Measurements from ENCODE around the gene SMIM24.
"Not testable (repeated sequence)": the region's sequence is repeated elsewhere in the genome, so short reads cannot be mapped to it uniquely, and the experiment has no call there.

SMIM24 gene

DNA sequence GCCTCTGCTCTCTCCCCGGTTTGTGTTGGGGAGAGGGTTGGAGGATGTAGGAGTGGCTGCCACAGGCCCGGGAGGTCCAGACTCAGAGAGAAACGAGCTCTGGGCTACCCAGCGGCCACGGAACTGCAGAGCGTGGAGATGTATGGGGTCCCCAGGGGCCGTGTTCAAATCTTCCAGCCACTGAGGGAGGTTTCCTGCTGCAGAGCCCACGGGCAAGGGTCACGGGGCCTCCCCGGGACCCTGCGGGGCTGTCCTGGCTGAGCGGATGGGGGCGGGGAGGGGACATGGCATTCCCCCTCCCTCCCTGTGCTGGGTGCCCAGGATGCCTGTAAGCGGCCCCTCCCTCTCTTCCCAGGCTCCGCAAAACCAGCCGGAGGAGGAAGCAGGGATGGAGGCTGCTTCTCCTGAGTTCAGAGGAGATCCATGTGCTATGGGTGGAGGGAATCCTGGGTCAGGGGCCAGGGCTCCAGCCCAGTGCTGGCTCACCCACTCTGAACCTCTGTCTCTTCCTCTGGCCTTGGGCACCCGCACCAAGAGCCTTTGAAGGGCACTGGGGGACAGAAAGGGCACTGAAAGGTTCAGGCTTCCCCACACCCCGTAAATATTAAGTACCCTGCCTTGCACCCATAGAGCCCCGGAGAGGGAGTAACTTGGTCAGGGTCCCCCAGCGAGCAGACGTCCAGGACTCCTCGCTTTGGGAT is 22.6 kb downstream of the SMIM24 start:
- no peak for DNase-seq (ENCODE audit: extremely low read depth in 1 of 2, low read depth in 1 of 2)

DNA sequence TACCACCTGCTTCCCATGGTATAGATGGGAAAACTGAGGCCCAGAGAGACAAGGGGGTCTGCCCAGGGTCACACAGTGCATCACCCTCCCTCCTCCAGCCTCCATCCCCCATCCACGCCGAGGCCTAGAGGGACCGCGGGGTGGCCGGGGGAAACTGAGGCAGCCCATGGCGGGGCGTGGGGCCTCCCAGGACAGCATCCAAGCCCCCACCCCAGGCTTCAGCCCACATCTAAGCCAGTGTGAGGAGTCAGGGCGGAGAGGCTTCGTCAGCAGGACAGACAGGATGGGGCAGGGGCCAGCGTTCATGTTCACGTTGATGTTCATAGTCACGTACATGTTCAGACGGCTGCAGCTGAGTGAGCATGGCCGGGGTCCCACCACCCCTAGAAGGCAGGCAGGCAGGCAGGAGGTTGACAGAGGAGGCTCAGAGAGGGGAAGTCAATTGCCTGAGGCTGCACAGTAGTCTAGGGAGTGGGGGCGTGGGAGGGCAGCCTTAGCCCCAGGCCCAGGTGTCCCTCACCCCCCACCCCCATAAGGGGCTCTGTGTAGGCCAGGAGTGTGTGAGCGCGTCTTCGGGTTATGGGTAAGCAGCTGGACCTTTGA is 23.3 kb downstream of the SMIM24 start:
- DNase-seq (ENCODE audit: extremely low read depth in 1 of 2, low read depth in 1 of 2) = no peak

DNA sequence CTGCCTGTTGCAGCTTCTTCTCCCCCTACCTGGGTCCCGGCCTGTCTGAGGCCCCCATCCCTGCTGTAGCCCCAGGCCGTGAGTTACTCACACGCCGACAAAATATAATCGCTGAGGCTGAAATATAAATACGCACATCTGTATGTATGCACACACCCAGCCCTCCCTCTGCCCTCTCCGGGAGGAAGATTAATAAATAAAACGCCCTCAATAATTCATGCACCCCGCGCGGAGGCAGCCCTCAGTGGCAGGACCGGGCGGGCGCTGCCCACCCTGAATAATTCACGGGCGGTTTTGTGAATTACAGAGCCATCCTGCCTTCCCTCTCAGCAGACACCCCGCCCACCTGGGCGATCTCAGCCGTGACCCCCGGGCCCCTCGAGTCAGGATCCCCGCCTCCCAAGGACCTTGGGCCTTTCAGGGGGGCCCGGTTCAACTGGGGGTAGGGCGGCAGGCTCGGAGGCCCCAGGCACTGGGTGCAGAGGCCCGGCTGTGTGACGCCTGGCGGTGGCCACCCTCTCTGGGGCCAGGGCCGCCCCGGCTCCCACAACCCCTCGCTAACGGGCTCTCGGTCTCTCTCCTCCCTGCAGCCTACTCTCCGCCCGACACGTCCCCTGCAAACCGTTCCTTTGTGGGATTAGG is 24.2 kb downstream of the SMIM24 start:
- no peak for DNase-seq (ENCODE audit: extremely low read depth in 1 of 2, low read depth in 1 of 2)

DNA sequence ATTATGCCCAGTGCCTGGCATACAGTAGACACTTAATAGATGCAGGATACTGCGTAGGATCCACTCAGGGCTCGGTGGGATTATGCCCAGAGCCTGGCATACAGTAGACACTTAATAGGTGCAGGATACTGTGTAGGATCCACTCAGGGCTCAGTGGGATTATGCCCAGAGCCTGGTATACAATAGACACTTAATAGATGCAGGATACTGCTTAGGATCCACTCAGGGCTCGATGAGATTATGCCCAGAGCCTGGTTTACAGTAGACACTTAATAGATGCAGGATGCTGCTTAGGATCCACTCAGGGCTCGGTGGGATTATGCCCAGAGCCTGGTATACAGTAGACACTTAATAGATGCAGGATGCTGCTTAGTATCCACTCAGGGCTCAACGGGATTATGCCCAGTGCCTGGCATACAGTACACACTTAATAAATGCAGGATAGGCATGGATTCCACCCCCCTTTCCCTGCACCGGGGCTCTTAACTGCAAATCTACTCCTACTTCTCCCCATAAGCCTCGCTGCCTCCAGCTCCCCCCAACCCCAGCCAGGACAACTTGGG is 24.9 kb downstream of the SMIM24 start:
- DNase-seq (ENCODE audit: extremely low read depth in 1 of 2, low read depth in 1 of 2) = no peak

DNA sequence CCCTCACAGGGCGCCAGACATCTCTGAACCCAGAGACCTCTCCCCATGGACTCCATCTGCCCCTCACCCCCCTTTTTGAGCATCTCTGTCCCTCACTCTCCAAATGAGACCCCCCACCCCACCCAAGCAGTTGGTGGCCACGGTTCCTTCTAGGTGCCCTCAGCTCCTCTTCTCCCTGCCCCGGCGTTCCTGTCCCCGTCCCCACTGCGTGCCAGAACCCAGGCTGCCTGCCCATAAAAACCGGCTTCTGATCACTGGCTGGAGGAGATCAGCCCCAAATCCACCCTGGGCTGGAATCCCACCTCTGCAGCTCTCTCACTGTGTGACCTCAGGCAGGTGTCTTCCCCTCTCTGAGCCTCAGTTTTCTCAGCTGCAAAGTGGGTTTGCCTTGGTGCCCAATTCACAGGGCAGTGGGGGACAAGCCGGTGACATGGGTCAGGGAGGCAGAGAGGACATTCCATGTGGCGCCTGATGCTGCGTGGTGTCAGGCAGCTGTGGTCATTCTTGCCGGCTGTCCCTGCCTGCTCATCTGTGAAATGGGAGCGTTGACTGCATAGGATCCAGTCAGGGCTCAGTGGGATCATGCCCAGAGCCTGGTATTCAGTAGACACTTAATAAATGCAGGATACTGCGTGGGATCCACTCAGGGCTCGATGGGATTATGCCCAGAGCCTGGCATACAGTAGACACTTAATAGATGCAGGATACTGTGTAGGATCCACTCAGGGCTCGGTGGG is 25.5 kb downstream of the SMIM24 start:
- no peak for DNase-seq (ENCODE audit: extremely low read depth in 1 of 2, low read depth in 1 of 2)

DNA sequence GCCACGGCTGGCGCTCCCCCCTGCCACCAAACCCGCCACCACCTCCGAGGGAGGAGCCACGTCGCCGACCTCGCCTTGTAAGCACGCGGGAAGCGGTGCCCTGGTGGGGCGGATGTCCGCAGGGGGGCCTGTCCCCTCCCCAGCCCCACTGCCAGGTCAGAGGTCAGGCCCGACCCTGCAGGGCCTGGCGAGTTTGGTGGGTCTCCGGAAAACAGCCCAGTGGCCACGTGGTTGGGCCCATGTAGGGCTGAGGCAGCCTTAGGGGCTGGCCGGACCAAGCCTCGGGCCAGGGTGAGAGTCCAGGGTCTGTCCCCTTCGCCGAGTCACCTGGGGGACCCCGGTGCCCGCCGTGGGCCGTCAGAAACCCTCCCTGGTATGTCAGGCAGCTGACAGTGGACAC is 26.5 kb downstream of the SMIM24 start:
- DNase-seq (ENCODE audit: extremely low read depth in 1 of 2, low read depth in 1 of 2) = no peak

DNA sequence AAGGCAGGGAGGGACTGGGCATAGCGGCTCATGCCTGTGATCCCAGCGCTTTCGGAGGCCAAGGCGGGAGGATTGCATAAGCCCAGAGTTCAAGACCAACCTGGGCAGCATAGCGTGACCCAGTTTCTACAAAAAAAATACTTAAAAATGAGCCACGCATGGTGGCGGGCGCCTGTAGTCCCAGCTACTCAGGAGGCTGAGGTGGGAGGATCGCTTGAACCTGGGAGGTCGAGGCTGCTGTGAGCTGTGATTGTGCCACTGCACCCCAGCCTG is 27.4 kb downstream of the SMIM24 start:
- not testable (repeated sequence) for DNase-seq (ENCODE audit: extremely low read depth in 1 of 2, low read depth in 1 of 2)

DNA sequence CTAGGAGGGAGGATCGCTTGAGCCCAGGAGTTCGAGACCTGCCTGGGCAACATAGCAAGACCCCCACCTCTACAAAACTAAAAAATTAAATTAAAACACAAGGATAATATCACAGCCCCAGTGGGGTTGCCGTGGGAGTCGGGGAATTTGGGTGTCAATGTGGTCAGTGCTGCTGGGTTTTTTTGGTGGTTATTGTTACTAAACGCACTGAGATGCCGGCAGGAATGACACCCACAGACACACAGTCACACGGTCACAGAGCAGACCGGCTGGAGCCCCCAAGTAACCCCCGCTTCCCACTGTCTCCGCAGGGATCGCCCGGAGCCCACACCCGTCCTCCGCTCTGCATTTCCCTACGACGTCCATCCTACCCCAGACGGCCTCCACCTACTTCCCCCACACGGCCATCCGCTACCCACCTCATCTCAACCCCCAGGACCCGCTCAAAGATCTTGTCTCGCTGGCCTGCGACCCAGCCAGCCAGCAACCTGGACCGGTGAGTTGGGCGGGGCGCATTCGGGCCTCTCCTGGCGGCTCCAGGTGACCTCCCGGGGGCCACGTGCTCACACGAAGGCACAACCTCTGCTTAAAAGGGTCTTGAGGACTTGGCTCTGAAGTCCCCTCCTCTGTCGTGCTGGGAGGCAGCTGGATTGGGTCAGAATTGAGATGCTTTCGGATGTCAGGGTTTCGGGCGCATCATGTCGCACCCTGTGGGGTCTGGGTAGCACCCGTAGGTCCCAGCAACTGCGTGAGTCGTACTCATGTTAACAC is 28.0 kb downstream of the SMIM24 start:
- no peak for DNase-seq (ENCODE audit: extremely low read depth in 1 of 2, low read depth in 1 of 2)

DNA sequence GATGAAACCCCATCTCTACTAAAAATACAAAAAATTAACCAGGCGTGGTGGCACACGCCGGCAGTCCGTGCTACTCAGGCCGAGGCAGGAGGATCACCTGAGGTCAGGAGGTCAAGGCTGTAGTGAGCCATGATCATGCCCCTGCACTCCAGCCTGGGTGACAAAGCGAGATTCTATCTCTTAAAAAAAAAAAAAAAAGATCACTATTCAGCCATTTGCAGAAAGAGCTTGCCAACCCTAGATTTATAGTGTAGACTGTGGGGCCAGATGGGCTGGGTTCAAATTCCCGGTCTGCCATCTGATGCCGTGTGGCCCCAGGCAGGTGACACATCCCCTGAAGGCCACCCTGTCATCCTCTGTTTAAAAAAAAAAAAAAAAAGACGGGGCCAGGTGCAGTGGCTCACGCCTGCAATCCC is 28.9 kb downstream of the SMIM24 start:
- DNase-seq (ENCODE audit: extremely low read depth in 1 of 2, low read depth in 1 of 2) = no peak

DNA sequence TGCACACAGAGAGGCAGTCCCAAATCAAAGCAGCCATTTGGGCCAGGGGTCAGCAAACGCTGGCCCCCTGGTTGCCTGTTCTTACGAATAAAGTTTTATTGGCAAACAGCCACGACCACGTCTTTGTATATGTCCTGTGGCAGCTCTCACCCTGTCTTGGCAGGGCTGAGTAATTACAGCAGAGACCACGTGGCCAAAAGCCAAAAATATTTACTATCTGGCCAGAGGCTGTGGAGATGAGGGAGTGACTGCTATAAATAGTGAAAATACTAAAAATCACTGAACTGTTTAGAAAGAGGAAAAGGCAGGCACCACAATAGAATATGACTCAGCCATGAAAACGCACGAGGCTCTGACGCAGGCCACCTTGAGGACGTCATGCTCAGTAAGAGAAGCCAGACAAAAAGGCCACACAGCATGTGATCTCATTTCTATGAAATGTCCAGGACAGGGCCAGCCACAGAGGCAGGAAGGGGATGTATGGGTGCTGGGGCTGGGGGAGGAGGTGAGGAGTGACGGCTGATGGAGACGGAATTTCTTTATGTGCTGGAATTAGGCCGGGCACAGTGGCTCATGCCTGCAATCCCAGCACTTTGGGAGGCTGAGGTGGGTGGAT is 29.4 kb downstream of the SMIM24 start:
- DNase-seq (ENCODE audit: extremely low read depth in 1 of 2, low read depth in 1 of 2) = no peak

DNA sequence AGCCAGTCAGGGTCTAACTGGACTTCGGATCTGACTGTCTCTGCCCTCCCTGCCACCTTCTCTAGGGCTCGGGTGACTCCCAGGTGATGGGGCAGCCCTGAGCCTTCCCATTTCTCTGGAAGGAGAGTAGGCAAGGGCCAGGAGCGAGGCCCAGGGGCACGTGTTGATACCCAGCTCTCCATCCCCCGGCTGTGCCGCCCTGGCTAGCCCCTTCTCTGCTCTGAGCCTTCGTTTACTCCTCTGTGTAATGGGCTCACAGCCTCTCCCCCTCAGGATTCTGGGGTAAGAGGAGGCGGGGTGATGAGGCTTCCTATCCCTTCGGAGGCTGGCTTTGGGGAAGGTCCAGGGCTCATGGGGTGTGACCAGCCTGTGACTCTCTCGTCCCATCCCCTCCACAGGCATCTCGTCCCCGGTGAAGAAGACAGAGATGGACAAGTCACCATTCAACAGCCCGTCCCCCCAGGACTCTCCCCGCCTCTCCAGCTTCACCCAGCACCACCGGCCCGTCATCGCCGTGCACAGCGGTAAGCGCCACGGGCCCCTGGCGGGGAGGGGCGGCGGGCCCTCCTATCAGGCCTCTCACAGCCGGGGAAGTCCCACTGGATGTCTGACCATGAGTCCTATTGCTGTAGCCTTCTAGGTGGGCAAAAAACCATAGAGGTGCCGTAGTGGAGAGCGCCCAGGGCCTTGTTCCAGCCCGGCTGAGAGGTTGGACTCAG is 31.6 kb downstream of the SMIM24 start:
- DNase-seq (ENCODE audit: extremely low read depth in 1 of 2, low read depth in 1 of 2) = no peak

DNA sequence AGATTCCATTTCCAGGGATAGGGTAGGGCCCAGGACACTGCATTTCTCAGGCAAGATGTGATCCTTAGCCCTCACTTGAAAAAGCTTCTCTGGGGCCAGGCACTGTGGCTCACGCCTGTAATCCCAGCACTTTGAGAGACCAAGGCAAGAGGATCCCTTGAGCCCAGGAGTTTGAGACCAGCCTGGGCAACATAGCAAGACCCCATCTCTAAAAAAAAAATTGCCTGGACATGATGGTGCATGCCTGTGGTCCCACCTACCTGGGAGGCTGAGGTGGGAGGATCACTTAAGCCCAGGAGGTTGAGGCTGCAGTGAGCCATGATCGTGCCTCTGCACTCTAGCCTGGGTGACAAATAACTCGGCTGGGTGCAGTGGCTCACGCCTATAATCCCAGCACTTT is 33.7 kb downstream of the SMIM24 start:
- DNase-seq (ENCODE audit: extremely low read depth in 1 of 2, low read depth in 1 of 2) = not testable (repeated sequence)

DNA sequence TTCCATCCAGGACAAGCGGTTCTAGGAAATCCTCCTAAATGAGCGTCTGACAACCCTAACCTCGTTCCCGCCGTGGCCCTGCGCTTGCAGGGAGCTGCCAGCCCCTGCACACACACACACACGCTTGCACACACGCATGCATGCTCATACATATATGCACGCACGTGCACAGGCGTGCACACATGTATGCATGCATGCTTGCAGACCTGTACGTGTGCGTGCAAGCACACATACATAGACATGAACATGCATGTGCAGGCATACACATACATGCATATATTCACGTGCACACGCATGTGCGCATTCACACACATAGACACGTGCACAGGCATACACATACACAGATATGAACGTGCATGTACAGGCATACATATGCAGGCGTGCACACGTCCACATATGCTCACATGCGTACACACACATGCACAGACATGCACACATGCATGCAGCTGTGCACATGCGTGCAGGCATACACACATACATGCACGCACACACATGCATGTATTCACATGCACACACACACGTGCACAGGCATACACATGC is 35.6 kb downstream of the SMIM24 start:
- no peak for DNase-seq (ENCODE audit: extremely low read depth in 1 of 2, low read depth in 1 of 2)

DNA sequence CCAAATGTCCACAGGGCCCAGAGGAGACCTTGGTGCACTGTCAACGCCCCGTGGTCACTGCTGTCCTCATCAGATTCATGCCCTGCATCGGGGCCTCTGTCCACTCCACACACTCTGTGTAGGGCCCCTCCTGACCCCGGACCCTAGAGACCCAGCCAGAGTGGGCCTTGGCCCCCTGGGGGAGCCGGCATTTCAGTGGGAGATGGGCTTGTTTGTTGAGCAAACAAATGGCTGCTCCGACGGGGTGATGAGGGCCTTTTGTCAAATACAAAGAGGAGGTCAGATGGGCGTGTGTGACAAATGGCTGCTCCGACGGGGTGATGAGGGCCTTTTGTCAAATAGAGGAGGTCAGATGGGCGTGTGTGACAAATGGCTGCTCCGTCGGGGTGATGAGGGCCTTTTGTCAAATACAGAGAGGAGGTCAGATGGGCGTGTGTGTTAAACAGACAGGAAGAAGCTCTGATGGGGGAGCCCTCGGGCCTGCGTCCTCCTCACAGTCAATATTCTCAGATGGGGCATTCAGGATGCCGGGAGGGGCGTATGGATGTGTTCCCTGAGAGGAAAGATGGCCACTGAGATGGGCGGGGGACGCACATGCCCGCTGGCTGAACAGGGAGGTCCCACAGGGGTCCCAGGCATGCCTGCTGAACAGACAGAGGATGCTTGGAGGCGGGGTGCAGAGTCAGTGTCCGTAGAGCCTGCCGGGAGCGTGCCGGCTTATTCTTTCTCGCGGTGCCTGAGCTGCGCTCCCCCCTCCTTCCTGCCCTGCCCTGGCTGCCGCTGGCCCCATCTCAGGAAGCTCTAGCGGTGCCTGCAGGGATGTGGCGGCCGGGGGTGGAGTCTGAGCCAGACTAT is 36.3 kb downstream of the SMIM24 start:
- DNase-seq (ENCODE audit: extremely low read depth in 1 of 2, low read depth in 1 of 2) = no peak

DNA sequence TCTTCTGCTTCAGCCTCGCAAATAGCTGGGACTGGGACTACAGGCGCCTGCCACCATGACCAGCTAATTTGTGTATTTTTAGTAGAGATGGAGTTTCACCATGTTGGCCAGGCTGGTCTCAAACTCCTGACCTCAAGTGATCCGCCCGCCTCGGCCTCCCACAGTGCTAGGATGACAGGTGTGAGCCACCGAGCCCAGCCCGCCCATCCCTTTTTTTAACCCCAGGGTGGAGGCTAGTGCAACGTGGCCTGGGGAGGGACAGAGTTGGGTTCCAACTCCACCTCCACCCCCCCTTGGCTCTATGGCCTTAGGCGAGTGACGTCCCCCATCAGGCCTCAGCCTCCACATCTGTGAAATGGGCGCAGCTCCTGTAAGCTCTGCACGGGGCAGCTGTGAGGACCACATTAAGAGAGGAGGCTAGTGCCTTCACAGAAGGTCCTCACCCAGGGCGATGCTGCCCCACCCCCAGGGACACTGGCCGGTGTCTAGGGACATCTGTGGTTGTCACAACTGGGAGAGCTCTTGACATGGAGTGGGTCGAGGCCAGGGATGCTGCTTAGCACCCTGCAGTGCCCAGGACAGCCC is 37.7 kb downstream of the SMIM24 start:
- DNase-seq (ENCODE audit: extremely low read depth in 1 of 2, low read depth in 1 of 2) = no peak

DNA sequence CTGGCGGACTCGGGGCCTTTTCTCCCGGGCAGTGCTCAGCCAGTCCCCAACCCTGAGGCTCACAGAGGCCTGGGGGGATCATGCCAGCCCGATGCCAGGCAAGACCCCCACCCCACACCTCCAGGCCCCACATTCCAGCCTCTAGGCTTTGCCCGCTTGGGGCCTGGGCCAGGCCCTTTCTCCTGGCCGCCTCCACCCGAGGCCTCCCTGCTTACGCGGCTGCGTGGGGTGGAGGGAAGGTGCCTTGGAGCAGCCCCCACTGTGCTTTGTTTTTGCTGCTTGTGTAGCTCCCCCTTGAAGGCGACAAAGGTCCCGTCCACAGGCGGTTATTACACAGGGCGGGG is 38.4 kb downstream of the SMIM24 start:
- DNase-seq (ENCODE audit: extremely low read depth in 1 of 2, low read depth in 1 of 2) = no peak

DNA sequence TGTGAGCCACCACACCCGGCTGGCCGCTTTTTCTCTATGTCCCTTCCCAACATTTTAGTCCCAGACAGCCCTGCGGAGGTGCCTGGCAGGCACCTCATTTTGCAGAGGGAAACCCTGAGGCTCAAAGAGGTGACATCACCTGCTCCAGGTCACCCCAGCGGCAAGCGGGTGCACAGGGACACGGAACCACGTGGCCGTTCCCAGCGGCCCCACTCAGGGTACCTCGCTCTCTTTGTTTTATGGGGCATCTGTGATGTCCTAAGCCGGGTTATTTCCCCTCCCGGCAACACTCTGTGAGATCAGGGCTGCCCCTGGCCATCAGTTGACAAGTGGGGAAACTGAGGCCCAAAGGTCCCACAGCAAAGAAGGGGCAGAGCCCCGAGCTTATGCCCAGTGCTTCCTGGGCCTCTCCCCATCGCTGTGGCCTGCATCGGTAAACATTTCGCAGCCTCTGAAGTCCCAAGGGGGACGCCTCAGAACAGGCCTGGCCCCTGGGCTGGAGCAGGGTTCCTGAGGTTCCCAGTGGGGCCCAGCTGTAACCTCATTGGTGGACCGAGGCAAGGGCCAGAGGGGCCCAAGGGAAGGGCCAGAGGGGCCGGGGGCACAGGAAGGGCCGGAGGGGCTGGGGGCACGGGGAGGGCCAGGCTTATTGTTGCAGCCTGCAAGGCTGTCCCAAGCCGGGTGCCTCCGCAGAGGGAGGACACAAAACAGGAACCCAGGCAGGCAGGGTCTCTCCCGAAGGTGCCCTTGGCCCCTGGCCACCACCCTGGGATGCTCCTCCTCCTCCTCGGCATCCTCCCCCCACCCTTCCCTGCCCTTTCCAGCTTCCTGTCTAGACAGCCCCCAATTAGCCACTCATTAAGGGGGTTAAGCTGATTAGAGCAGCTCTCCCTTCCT is 39.0 kb downstream of the SMIM24 start:
- DNase-seq (ENCODE audit: extremely low read depth in 1 of 2, low read depth in 1 of 2) = no peak

Measured in stimulated activated CD8-positive, alpha-beta memory T cell treated with anti-CD3 and anti-CD28 coated beads, Interleukin-7, amount 100 ng/mL, for 48 hours (primary cell).